ENCODE data around the gene STK31.

STK31 gene

GRCh38 chr7:23696916-23697441, 13.0 kb upstream of the STK31 start:
- H3K27ac ChIP-seq: no peak overlapping the region
- TF ChIP-seq ZFX (IDR thresholded peaks at IDR 0.05): no peak
- peak; percentile 89 for TF ChIP-seq CTCF (conservative IDR thresholded peaks at IDR 0.05)

GRCh38 chr7:23698822-23699221, 11.2 kb upstream of the STK31 start:
- H3K27ac ChIP-seq: no peak overlapping the region
- TF ChIP-seq ZFX (IDR thresholded peaks at IDR 0.05) (no peak), CTCF (conservative IDR thresholded peaks at IDR 0.05) (no peak)

- TF ChIP-seq CTCF (conservative IDR thresholded peaks at IDR 0.05): no peak
- TF ChIP-seq ZFX (IDR thresholded peaks at IDR 0.05): no peak
- no peak overlapping the region for H3K27ac ChIP-seq
These were observed 10.0 kb upstream of the STK31 start for GRCh38 chr7:23700046-23700445.

- no peak overlapping the region for H3K27ac ChIP-seq
- no peak for TF ChIP-seq ZFX (IDR thresholded peaks at IDR 0.05)
- no peak for TF ChIP-seq CTCF (conservative IDR thresholded peaks at IDR 0.05)
These were observed 803 bp upstream of the STK31 start for GRCh38 chr7:23709081-23709750.

GRCh38 chr7:23712368-23713284, 2.6 kb downstream of the STK31 start:
- H3K27ac ChIP-seq: no peak overlapping the region
- TF ChIP-seq ZFX (IDR thresholded peaks at IDR 0.05): no peak
- peak; percentile 70 for TF ChIP-seq CTCF (conservative IDR thresholded peaks at IDR 0.05)

GRCh38 chr7:23713285-23714149, 3.5 kb downstream of the STK31 start:
- no peak overlapping the region for H3K27ac ChIP-seq
- TF ChIP-seq ZFX (IDR thresholded peaks at IDR 0.05) (no peak), CTCF (conservative IDR thresholded peaks at IDR 0.05) (no peak)

Data from C4-2B (cell line).